Measurements from ENCODE around the gene SH3BP5. TPM values are rescaled to one million over a fixed set of nuclear protein-coding genes. Genes with fewer than 3 reads are reported as not detected.

The SH3BP5 gene
- total RNA-seq, 1 experiment from 2014 or later: 13.9 TPM

DNA sequence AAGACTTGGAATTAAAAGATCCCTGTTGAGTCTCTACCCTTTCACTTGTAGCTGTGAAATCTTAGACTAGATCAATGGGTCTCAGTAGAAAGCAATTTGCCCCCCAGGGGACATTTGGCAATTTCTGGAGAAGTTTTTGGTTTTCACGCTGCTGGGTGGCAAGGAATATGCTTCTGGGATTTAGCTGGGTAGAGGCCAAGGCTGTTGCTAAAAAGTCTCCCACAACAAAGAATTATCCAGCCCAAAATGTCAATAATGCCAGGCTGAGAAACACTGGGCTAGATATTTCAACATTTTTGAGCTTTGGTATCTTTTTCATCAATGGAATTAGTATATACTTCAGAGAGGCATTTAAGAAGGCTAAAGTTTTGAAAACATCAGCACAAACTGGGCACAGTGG, 117.6 kb downstream of the SH3BP5 start:
- no peak for DNase-seq (ENCODE audit: low read depth, low spot score)
- no peak for TF ChIP-seq RAD21 (IDR thresholded peaks at IDR 0.05; ENCODE audit: low read depth)
- no peak for TF ChIP-seq ELF1 (IDR thresholded peaks at IDR 0.05; ENCODE audit: borderline replicate concordance, low read depth)
- H3K79me2 ChIP-seq (ENCODE audit: insufficient read depth, low read length): peaks cover 13% of the 10 kb centered on the region
- CTCF ChIA-PET: no interaction called here
- peaks cover 20 to 47% of the 10 kb centered on the region in 2 experiments for H3K36me3 ChIP-seq (ENCODE audit: control insufficient read depth in 1 of 2, insufficient read depth in 2 of 2, low read length in 2 of 2)
- no peak overlapping the region for H3K4me2 ChIP-seq (ENCODE audit: low read length)
- no peaks in the 10 kb centered on the region for H4K20me1 ChIP-seq (ENCODE audit: insufficient read depth)
- H2AFZ ChIP-seq (ENCODE audit: low read depth, low read length, poor library complexity, severe bottlenecking): no peak overlapping the region
- RAD21 ChIA-PET (ENCODE audit: low non-redundant PET in 1 of 2, low total read pairs in 2 of 2, uncharacterized antibody in 2 of 2, unreplicated experiment in 2 of 2): no interaction called here
- no TSS peak for BruUV-seq (replicated peaks)
- H3K27me3 ChIP-seq (ENCODE audit: insufficient read depth, low read length): no peaks in the 10 kb centered on the region
- no peak overlapping the region for H3K9ac ChIP-seq (ENCODE audit: low read length)
- no peaks in the 10 kb centered on the region for H3K9me3 ChIP-seq (ENCODE audit: control insufficient read depth in 1 of 2, insufficient read depth in 1 of 2, low read depth in 1 of 2, low read length in 2 of 2)
- no peak overlapping the region for H3K4me3 ChIP-seq (replicated peaks in 1 of 2; ENCODE audit: low read depth in 1 of 2, low read length in 2 of 2)
- no peak for ATAC-seq
- no peaks in the 10 kb centered on the region for H3K4me1 ChIP-seq (ENCODE audit: control insufficient read depth in 1 of 2, insufficient read depth in 2 of 2, low read length in 2 of 2)
- intact Hi-C loops (cut with micrococcal nuclease): no loop called here
- no peak overlapping the region for H3K27ac ChIP-seq (ENCODE audit: low read depth, low read length)
- no peaks in the 10 kb centered on the region for H3K9me2 ChIP-seq (ENCODE audit: insufficient read depth)
- POLR2A ChIA-PET: no interaction called here

DNA sequence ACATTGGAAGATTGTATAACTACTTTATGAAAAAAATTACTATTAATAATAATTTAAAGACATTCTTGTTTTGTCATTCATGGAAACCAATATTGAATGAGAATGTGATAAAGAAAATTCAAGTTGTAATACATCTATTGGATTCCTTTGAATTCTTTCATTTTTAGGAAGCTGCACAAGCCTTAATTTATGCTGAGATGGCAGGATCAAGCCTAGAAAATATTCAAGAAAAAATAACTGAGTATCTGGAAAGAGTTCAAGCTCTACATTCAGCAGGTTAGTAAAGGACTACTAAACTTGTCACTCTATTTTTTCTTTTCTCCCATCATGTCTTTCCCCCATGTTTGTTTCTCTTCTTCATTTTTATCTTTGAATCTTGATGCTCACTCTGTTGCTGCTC, 120.4 kb downstream of the SH3BP5 start:
- intact Hi-C loops (cut with micrococcal nuclease): no loop called here
- no peaks in the 10 kb centered on the region for H3K27me3 ChIP-seq (ENCODE audit: insufficient read depth, low read length)
- H2AFZ ChIP-seq (ENCODE audit: low read depth, low read length, poor library complexity, severe bottlenecking): no peak overlapping the region
- H3K4me3 ChIP-seq (replicated peaks in 1 of 2; ENCODE audit: low read depth in 1 of 2, low read length in 2 of 2): no peak overlapping the region
- H3K4me2 ChIP-seq (ENCODE audit: low read length): no peak overlapping the region
- DNase-seq (ENCODE audit: low read depth, low spot score) (no peak), ATAC-seq (no peak)
- no peak overlapping the region for H3K27ac ChIP-seq (ENCODE audit: low read depth, low read length)
- H3K9me3 ChIP-seq (ENCODE audit: control insufficient read depth in 1 of 2, insufficient read depth in 1 of 2, low read depth in 1 of 2, low read length in 2 of 2): no peaks in the 10 kb centered on the region
- POLR2A ChIA-PET: no interaction called here
- H3K79me2 ChIP-seq (ENCODE audit: insufficient read depth, low read length): peaks cover 39% of the 10 kb centered on the region
- BruUV-seq (replicated peaks): no TSS peak
- H3K36me3 ChIP-seq (ENCODE audit: control insufficient read depth in 1 of 2, insufficient read depth in 2 of 2, low read length in 2 of 2): peaks cover 13 to 25% of the 10 kb centered on the region in 2 experiments
- RAD21 ChIA-PET (ENCODE audit: low non-redundant PET in 1 of 2, low total read pairs in 2 of 2, uncharacterized antibody in 2 of 2, unreplicated experiment in 2 of 2): no interaction called here
- no peaks in the 10 kb centered on the region for H4K20me1 ChIP-seq (ENCODE audit: insufficient read depth)
- H3K9me2 ChIP-seq (ENCODE audit: insufficient read depth): no peaks in the 10 kb centered on the region
- H3K9ac ChIP-seq (ENCODE audit: low read length): no peak overlapping the region
- H3K4me1 ChIP-seq (ENCODE audit: control insufficient read depth in 1 of 2, insufficient read depth in 2 of 2, low read length in 2 of 2): peaks cover 3 to 6% of the 10 kb centered on the region in 2 experiments; a peak in 3 of 4 replicates
- CTCF ChIA-PET: no interaction called here
- no peak for TF ChIP-seq POLR2AphosphoS5 (IDR thresholded peaks at IDR 0.05; ENCODE audit: low read depth, low read length)
- no peak for TF ChIP-seq JUND (IDR thresholded peaks at IDR 0.05)
- no peak for TF ChIP-seq SIN3A (IDR thresholded peaks at IDR 0.05; ENCODE audit: low read depth)
- no peak for TF ChIP-seq EZH2phosphoT487 (IDR thresholded peaks at IDR 0.05; ENCODE audit: borderline replicate concordance)
- TF ChIP-seq EGR1 (IDR thresholded peaks at IDR 0.05; ENCODE audit: low read depth): no peak
- TF ChIP-seq FOSL1 (IDR thresholded peaks at IDR 0.05; ENCODE audit: low read depth): no peak
- TF ChIP-seq SP1 (IDR thresholded peaks at IDR 0.05; ENCODE audit: low read depth): no peak
- no peak for TF ChIP-seq CTCF (IDR thresholded peaks at IDR 0.05 in 2 of 3, conservative IDR thresholded peaks at IDR 0.05 in 1 of 3; ENCODE audit: borderline replicate concordance in 1 of 3, insufficient read depth in 1 of 3, low read depth in 2 of 3, low read length in 2 of 3)
- TF ChIP-seq, protein P1, sequence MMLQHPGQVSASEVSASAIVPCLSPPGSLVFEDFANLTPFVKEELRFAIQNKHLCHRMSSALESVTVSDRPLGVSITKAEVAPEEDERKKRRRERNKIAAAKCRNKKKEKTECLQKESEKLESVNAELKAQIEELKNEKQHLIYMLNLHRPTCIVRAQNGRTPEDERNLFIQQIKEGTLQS (IDR thresholded peaks at IDR 0.05): no peak
- no peak for TF ChIP-seq RAD21 (IDR thresholded peaks at IDR 0.05; ENCODE audit: low read depth)
